ENCODE measurements around the gene STK32B. TPM values are rescaled to one million over a fixed set of nuclear protein-coding genes. Genes with fewer than 3 reads are reported as not detected.

STK32B gene
- total RNA-seq, 1 donor from 2014 or later, result not detected

DNA sequence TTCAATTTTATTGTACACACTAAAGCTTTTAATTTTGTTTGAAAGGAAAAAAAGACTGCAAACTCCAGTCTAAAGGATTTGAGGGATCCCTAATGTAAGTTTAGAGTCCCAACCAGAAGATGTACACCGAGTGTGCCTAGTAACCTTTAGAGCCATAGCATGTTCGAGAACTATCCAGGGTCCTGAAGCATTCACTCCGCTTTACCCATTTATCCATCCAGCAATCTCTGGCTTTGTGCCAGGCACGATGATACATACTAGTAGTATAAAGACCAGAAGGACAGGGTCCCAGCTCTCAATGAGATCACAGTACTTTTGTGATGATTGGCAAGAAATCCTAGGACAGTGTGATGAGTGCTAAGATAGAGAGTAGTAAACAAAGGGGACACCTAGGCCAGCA, 168.7 kb downstream of the STK32B start:
- POLR2A ChIA-PET, result no interaction called here
- DNase-seq (no peak), ATAC-seq (ENCODE audit: low read depth) (no peak)
- Mint-ChIP-seq H3K36me3 (ENCODE audit: low read depth) (no peaks in the 10 kb centered on the region), H3K27me3 (no peaks in the 10 kb centered on the region), H3K9me3 (peaks cover 12% of the 10 kb centered on the region), H3K4me1 (no peaks in the 10 kb centered on the region), H3K4me3 (no peak overlapping the region), H3K27ac (no peak overlapping the region)
- intact Hi-C loops (cut with micrococcal nuclease), result no loop called here
- TF ChIP-seq CTCF (IDR thresholded peaks at IDR 0.05), result no peak
- CTCF ChIA-PET, result no interaction called here

DNA sequence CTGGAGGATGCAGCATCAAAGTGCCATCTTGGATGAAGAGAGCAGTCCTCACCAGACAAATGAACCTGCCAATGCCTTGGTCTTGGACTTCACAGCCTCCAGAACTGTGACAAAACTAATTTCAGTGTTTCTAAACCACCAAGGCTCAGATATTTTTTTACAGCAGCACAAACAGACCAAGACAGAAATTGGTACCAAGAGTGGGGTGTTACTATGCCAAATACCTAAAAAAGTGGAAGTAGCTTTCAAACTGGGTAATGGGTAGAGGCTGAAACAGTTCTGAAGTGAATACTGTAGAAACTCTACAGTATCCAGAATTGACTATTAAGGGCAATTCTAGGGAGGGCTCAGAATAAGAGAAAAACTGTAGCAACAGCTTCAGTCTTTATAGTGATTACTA, 170.8 kb downstream of the STK32B start:
- CTCF ChIA-PET, result no interaction called here
- ATAC-seq (ENCODE audit: low read depth) (no peak), DNase-seq (no peak)
- TF ChIP-seq CTCF (IDR thresholded peaks at IDR 0.05), result no peak
- H3K9me3 Mint-ChIP-seq, result peaks cover 12% of the 10 kb centered on the region
- H3K27me3 Mint-ChIP-seq, result no peaks in the 10 kb centered on the region
- H3K4me3 Mint-ChIP-seq, result no peak overlapping the region
- H3K27ac Mint-ChIP-seq, result no peak overlapping the region
- POLR2A ChIA-PET, result no interaction called here
- intact Hi-C loops (cut with micrococcal nuclease), result no loop called here
- no peaks in the 10 kb centered on the region for H3K4me1 Mint-ChIP-seq
- H3K36me3 Mint-ChIP-seq (ENCODE audit: low read depth), result no peaks in the 10 kb centered on the region

GRCh38 chr4:5222951-5223350, 171.7 kb downstream of the STK32B start:
- ChIA-PET CTCF (no interaction called here), POLR2A (no interaction called here)
- TF ChIP-seq CTCF (IDR thresholded peaks at IDR 0.05), result no peak
- Mint-ChIP-seq H3K27ac (no peak overlapping the region), H3K9me3 (peaks cover 12% of the 10 kb centered on the region), H3K27me3 (no peaks in the 10 kb centered on the region), H3K4me3 (no peak overlapping the region), H3K4me1 (no peaks in the 10 kb centered on the region), H3K36me3 (ENCODE audit: low read depth) (no peaks in the 10 kb centered on the region)
- no peak for DNase-seq
- intact Hi-C loops (cut with micrococcal nuclease), result no loop called here
- no peak for ATAC-seq (ENCODE audit: low read depth)

GRCh38 chr4:5224340-5224739, 173.1 kb downstream of the STK32B start:
- ChIA-PET POLR2A (no interaction called here), CTCF (no interaction called here)
- TF ChIP-seq CTCF (IDR thresholded peaks at IDR 0.05), result no peak
- no peak overlapping the region for H3K4me3 Mint-ChIP-seq
- H3K36me3 Mint-ChIP-seq (ENCODE audit: low read depth), result no peaks in the 10 kb centered on the region
- H3K27me3 Mint-ChIP-seq, result no peaks in the 10 kb centered on the region
- intact Hi-C loops (cut with micrococcal nuclease), result no loop called here
- no peak overlapping the region for H3K27ac Mint-ChIP-seq
- no peak for ATAC-seq (ENCODE audit: low read depth)
- H3K9me3 Mint-ChIP-seq, result peaks cover 12% of the 10 kb centered on the region
- H3K4me1 Mint-ChIP-seq, result no peaks in the 10 kb centered on the region
- DNase-seq, result no peak

GRCh38 chr4:5232549-5232948, 181.3 kb downstream of the STK32B start:
- no peaks in the 10 kb centered on the region for H3K27me3 Mint-ChIP-seq

More at GRCh38 chr4:5232549-5232948, 181.3 kb downstream of the STK32B start:
- DNase-seq (no peak), ATAC-seq (ENCODE audit: low read depth) (no peak)
- POLR2A ChIA-PET, result no interaction called here
- Mint-ChIP-seq H3K27ac (no peak overlapping the region), H3K9me3 (no peaks in the 10 kb centered on the region), H3K4me3 (no peak overlapping the region), H3K4me1 (no peaks in the 10 kb centered on the region), H3K36me3 (ENCODE audit: low read depth) (no peaks in the 10 kb centered on the region)
- no peak for TF ChIP-seq CTCF (IDR thresholded peaks at IDR 0.05)
- CTCF ChIA-PET, result no interaction called here
- intact Hi-C loops (cut with micrococcal nuclease), result no loop called here

All from activated B cell treated with CpG ODN at 0.5 μM for 24 hours (primary cell).